ENCODE measurements around the gene PCNX2. TPM values are rescaled to one million over a fixed set of nuclear protein-coding genes. Genes with fewer than 3 reads are reported as not detected.
"Not testable (repeated sequence)": the region's sequence is repeated elsewhere in the genome, so short reads cannot be mapped to it uniquely, and the experiment has no call there.

Gene PCNX2
- total RNA-seq, 1 donor from 2014 or later: 48.8 TPM

DNA sequence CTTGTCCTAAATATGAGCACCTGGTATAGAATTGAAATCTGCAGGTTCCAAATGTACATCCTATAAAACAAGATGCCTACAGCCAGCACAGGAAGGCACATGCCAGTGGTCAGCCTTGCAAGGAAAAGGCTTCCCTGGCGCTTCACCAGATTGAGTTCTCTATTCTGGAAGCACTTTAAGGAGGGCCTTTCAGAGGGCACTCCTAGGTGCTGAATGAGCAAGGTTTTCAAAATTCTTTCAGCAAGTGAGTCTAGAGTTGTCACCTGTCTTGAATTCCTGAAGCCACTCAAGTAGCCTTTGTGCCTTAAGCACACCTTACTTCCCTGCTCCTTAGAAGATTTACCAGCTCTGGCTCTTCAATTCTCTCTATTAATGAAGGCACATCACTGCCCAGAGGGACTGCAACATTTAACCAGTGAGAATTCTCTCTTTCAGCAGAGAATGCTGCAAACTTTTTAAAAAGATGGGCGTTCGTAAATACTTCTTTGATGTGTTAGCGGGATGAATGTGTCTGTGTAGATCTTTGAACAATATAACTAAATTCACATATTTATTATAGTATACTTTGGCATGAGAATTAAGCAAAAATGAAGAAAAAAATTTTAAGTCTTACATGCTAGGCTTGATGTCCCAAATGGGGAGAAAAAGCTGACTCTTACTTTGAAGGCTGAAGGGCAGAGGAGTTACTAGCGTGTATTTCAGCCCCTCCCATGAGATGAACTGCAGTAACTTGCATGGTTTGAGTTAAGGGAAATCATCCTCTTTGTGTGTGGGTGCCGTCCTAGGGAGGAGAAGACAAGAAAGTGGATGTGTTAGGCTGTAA lies 183.1 kb downstream of the PCNX2 start:
- intact Hi-C loops (cut with micrococcal nuclease): loop anchor here (2.0 to 10.0 kb wide), 6 partner anchors 162 to 1140 kb away; partner anchors contain the start of genes NTPCR, PCNX2 and SIPA1L2

DNA sequence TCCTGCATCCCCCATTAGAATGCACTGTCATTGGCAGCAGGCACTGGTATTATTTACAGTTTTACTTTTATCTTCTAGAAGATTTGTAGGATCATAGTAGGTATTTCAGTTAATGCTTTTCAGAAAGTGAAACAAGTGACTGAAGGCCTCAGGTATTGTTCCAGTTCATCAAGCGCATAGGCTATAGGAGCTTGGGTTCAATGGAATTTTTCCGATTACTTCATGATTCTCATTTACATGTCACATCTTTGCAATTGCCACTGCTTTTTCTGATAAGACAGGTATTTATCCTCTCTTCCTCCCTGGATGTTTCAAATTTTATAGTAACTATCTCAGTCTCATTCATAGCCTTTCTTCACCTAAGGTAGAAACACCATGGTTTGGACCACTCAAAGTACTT lies 183.8 kb downstream of the PCNX2 start:
- intact Hi-C loops (cut with micrococcal nuclease): loop anchor here (2.0 to 10.0 kb wide), 6 partner anchors 161 to 1139 kb away; partner anchors contain the start of genes NTPCR, PCNX2 and SIPA1L2

DNA sequence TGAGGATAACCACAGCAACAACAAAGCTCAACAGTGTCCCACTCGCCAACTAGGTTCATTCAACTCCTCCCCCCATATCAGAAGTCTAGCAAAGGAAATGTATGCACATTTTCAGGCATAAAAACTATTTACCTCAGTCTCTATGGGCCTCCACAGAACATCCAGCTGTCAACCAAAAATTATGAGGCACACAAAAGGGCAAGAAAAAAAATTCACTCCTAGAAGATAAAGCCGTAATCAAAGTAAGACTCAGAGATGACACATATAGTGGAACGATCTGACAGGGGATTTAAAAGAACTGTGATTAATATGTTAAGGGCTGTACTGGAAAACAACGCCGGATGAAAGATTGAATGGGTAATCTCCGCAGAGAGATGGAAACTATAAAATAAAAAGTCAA lies 186.4 kb downstream of the PCNX2 start:
- intact Hi-C loops (cut with micrococcal nuclease): no loop called here

DNA sequence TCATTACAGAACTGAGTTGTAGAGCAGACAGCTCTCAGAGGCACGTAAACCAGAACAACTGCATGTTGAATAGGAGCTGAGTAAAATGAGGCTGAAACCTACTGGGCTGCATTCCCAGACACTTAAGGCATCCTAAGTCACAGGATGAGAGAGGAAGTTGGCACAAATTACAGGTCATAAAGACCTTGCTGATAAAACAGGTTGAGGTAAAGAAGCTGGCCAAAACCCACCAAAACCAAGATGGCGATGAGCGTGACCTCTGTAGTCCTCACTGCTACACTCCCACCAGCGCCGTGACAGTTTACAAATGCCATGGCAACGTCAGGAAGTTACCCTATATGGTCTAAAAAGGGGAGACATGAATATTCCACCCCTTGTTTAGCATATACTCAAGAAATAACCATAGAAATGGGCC lies 187.8 kb downstream of the PCNX2 start:
- intact Hi-C loops (cut with micrococcal nuclease): not testable (repeated sequence)

DNA sequence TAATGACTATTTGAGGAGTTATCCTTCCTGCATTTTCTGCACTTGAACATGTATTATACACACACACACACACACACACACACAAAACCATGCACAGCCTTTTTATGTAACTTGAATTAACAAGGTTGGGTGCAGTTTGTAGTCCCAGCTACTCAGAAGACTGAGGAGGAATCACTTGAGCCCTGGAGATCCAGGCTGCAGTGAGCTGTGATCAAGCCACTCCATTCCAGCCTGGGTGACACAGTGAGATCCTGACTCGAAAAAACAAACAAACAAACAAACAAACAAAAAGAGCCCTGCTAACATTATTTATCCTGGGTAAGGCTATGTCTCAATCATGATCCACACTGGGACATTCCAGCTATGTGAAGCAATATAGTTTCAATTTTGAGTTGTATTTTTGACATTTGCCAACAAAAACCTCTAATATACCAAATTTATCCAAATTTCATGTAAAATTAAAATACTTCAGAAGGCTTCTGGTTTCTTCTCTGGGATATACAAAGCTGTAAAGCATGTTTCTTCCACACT lies 188.3 kb downstream of the PCNX2 start:
- intact Hi-C loops (cut with micrococcal nuclease): no loop called here

DNA sequence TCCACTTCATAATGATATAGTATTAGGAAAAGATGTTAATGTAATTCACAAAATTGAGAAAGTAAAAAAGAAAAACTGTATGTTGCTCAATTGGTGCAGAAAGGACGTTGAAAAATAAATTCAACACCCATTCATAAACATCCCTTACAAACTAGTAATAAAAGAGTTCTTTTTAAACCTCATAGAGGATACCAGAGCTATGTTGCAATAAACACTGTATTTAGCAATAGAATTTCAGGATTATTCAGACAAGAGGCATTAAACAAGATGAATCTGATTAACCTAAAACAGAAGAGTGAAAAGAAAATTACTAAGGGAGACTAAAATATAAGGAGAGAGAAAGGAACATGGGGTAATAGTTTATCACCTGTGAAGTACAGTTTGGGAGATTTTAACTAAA lies 190.3 kb downstream of the PCNX2 start:
- intact Hi-C loops (cut with micrococcal nuclease): no loop called here

DNA sequence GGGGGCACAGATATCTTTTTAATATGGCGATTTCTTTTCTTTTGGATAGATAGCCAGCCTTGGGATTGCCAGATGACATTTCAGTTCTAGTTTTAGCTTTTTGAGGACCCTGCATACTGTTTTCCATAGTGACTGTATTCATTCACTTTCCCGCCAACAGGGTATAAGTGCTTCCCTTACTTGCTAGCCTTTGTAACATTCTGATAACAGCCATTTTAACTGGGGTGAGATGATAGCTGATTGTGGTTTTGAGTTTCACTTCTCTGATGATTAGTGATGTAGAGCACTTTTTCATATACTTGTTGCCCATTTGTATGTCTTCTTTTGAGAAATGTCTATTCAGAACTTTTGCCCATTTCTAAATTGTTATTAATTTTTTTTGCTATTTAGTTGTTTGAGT lies 193.2 kb downstream of the PCNX2 start:
- intact Hi-C loops (cut with micrococcal nuclease): no loop called here

DNA sequence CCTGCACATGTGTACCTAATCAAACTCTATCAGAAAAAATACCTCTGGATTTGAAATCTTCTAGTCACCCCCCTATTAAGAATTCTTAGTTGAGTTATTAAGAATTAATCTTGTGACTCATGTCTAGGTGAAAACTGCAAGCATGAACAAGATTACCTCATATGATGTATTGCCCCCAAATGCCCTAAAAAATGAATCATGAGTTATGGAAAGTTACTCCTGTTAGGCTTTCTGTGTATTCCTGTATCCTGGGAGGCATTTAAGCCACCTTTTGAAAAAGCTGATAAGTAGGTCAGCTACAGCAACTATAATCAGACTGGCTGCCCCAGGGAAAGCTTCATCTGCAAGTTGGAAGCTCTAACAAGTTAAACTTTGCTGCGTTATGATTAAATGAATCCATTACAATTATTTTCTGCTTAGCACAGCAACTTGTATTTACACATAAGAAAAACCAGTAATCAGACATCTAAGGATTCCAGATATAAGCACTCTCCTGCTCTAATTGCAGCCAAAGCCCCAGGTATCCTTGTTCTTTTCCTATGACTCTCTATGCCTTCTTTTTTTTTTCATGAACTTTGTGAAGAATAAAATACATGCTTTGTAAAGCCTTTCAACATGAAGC lies 197.5 kb downstream of the PCNX2 start:
- intact Hi-C loops (cut with micrococcal nuclease): no loop called here

DNA sequence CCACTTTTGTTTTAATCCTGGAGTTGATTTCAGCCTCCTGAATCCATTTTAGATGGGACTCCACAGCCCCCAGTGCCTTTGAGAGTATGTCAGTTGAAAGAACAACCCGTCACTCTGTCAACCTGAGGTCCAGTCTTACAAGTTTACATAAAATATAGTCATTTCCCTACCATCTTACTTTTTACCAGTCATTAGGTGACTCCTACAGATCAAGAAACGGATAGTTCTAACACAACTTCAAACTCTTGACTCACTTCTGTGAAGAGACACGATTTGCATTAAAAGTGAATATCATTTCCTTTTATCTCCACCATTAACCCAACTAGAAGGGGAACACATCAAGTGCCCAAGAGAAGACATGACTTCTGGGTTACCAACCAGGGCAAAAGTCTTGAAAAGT lies 198.0 kb downstream of the PCNX2 start:
- intact Hi-C loops (cut with micrococcal nuclease): no loop called here

DNA sequence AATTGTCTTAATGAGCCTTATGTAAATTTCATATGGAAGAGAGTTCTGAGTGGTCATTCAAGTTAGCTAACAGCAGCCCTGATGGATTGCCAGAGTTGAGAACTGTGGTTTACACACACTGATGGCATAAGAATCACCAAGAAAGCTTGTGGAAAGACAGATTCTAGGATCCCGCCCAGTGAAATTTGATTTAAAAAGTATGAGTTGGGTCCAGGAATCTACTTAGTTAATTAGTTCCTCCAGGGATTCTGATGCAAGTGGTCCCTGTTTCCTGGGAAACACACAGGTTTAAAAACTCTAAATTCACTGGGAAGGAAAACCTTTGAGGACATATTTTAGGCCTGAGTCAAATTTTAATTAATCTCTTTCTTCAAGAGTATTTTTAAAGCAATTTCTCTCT lies 200.8 kb downstream of the PCNX2 start:
- intact Hi-C loops (cut with micrococcal nuclease): no loop called here

DNA sequence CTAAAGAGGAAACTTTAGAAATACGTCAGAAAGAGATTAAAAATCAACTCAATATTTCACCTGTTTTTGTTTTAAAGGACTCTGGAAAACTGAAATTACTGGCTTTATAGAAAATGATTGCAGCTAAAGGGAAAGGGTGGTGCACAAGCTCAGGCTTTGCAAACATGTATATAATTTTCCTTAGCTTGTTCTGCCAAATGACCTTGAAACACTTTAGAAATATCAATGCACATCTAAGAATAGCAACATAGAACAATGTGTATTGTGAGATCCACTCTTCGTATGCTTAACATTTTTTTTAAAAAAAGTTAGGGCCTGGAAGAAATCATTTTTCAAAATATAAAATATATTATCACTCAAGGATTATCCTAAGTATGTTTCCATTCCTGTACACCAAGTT lies 201.3 kb downstream of the PCNX2 start:
- intact Hi-C loops (cut with micrococcal nuclease): no loop called here

DNA sequence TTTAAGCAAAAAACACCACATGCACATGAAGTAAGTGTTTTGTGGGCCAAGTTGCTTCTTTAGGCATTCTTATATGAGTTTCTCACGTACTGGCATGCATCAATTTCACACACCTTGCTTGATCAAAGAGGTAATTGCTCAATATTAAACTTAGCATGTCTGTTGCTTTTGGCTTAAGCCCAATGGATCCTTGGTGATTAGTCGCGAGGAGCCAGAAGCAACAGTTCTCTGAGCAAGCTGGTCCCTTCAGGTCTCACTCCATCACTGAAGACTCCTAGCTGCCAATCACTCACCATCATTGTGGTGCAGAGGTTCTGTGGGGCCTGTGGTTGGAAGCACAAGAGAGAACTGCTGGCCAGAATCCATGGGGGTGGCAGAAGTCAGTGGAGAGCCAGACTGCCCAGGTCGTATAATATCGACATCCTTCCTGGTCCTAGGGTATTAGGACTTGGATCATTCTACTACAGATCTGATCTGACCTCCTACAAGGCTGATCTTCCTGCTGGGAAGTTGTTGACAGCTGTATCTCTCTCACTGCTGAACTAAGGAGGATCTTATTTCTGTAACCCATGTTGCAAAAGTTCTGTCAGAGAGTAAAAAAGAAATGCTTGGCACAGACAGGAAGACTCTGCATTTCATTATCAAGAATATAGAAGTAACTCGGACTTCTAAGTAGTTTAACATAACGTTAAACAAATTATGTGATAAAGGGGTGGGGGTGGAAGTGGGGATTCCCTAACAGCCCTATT lies 204.6 kb downstream of the PCNX2 start:
- intact Hi-C loops (cut with micrococcal nuclease): no loop called here

DNA sequence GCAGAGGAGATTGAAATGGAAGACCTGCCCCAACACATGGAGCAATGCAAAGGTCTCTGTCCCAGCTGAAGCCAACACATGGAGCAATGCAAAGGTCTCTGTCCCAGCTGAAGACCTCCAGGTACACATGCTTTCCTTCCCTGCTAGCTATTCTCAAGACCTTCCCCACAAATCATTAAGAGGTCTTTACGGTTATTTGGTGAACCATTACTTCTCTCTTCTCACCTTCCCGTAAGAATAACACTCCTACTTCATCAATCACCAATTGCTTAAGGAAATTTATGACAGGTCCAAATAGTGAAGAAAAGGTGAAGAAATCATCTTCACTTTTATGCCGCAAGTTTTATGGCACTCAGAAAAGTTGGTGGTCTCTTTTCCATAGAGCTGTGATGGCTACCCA lies 206.3 kb downstream of the PCNX2 start:
- intact Hi-C loops (cut with micrococcal nuclease): no loop called here

DNA sequence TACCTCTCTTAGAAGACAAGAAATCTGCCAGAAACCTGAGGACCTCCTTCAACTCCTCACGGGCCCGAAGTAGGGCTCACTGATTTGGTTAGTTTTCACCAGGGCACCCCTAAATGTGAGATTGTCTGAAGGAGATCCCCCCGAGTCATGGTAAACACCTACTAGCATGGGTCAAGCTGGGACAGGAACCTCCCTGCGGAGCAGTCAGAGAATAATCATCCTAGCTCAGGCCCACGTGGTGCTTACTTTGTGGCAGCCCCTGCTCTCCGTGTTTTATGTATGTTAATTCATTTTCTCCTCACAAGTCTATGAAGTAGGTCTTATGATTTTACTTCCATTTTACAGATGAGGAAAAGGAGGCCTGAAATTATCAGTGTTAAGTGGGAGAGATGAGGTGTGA lies 206.9 kb downstream of the PCNX2 start:
- intact Hi-C loops (cut with micrococcal nuclease): no loop called here

DNA sequence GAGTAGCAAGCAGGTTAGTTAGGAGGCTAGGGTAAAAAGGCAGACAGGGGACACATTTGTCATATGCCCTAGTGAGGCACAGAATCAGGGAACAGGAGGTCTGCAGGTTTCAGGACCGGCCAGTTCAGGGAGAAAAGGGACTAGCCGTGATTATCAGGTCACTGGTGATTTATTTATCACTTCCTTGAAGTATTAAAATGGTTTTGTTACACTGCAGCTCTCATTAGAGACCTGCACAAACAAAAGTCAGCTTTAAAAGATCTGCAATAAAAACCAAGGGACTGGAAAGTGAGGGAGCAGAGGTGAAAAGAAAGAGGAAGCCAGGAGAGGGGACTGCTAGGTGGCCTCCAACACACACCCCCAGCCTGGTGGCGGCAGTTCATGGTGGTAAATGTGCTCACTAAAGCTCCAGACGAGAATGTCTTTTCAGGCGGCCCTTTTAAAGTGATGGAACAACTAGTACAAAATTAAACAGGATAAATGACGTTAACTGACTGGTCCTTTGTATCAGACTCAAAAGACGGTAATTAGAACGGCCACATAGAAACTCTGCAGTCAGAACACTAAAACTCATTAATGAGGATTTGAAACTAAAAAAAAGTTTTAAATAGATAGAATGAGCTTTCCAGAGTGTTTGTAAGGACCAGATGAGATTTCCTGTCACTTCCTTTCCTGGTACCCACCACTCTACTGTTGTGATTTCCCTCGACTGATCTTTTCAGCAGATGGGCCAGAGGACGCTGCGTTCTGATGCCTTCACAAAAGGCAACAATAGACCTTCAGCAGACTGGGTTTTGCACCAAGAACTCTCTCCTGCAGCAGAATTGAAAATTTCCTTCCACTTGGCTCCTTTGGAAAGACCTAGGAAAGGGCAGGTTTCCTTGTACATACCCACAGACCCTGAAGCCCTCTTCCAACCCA lies 208.3 kb downstream of the PCNX2 start:
- intact Hi-C loops (cut with micrococcal nuclease): no loop called here

DNA sequence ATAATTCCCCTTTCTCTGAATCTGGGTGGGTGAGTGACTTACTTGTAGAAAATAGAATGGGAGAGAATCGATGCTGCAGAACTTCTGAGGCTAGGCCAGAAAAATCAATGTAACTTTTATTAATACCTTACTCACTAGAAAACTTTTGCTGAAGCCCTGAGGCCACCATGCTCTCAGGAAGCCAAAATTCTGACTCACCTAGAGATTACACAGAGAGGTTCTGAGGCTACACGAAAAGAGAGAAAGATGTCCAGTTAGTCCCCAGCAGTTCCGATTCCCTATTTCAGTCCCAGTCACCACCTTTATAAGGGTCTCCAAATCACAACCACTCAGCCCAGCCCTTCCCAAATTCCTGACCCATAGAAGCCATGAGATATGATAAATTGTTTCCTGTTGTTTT lies 210.0 kb downstream of the PCNX2 start:
- intact Hi-C loops (cut with micrococcal nuclease): no loop called here

DNA sequence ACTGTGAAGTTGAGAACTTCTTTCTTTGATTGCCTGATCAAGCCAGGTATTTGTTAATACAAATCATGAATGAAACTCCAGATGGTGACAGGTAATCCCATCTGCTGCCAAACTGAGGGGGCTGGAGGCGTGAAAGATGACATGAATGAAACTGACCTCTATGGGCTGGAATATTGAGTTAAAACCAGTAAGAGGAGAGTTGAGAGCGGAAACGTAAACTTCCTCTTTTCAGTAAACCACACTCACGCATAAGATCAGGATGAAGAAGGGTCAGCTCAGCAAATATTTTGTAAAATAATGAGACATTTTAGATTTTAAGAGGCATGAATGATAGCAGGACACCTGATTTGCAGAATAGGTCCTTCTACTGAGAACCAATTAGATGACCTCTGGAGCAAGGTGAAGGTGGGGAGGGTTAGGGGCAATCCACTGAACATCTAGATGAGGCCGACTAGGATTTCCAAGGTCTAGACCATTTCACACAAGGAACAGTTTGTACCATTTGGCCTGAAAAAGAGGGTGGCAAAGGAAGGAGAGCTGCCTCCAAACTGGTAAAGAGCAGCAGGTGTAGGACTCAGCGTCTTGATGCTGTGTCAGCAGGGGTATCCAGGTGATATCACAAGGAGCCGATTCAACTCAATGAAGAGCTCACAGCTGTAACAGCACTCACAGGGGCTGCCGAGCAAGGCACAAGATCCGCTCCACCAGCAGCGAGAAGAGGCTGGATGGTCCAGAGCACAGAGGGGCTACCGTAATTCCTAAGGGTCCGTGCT lies 212.6 kb downstream of the PCNX2 start:
- intact Hi-C loops (cut with micrococcal nuclease): no loop called here

DNA sequence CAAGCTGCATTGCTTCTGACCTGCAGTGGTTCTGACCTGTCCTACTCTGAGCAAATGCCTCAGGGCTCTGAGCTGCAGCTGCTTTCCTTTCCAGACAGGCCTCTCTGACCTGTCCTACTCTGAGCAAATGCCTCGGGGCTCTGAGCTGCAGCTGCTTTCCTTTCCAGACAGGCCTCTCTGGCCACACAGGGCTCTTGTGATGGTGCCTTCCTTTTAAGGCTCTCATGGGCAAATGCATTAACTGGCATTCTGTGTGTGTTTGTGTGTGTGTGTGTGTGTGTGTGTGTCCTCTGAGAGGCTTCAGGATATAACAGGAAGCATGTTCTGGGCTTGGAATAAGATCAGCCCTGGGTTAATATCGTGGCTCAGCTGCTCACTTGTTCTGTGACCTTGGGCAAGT lies 213.8 kb downstream of the PCNX2 start:
- intact Hi-C loops (cut with micrococcal nuclease): no loop called here

DNA sequence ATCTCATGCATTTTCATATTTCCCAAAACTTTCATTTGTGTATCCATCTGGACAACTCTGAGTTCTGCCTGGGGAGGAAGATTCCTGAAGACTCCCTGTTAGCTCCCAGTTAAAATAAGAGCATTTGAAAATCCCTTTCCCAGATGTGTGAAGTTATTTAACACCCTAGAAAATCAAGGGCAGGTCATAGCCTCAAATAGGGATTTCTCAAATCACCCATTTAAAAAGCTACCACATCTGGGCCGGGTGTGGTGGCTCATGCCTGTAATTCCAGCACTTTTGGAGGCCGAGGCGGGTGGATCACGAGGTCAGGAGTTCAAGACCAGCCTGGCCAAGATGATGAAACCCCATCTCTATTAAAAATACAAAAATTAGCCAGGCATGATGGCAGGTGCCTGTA lies 214.7 kb downstream of the PCNX2 start:
- intact Hi-C loops (cut with micrococcal nuclease): not testable (repeated sequence)

DNA sequence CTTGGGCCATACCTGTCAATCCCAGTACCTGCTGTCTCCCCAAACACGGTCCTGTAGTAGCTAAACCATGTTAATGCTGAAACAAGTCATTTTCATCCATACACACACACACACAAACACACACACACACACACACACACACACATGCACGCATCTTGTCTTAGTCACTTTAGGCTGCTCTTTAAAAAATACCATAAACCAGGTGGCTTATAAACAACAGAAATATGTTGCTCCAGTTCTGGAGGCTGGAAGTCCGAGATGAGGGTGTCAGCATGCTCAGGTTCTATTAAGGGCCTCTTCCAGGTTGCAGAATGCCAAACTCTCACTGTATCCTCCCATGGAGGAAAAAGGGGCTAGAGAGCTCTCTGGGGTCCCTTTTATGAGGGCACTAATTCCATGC lies 215.2 kb downstream of the PCNX2 start:
- intact Hi-C loops (cut with micrococcal nuclease): no loop called here

All from T-helper 1 cell treated with Interleukin-12 subunit alpha and Interleukin-12 subunit beta and Interleukin-4 antibody, amounts not matched to agents 30 ng/mL and 1 ng/mL, for 36 hours (primary cell).